ENCODE measurements around the gene VEGFA.

VEGFA gene

GRCh38 chr6:43759136-43759906, 10.7 kb upstream of the VEGFA start:
- no peak for DNase-seq (ENCODE audit: low spot score)

- no peak for DNase-seq (ENCODE audit: low spot score)
Measured at GRCh38 chr6:43759907-43760206, 10.2 kb upstream of the VEGFA start.

GRCh38 chr6:43760210-43761168, 9.5 kb upstream of the VEGFA start:
- no peak for DNase-seq (ENCODE audit: low spot score)

GRCh38 chr6:43761666-43762409, 8.2 kb upstream of the VEGFA start:
- DNase-seq (ENCODE audit: low spot score), result no peak

- DNase-seq (ENCODE audit: low spot score), result no peak
Measured at GRCh38 chr6:43762410-43762768, 7.6 kb upstream of the VEGFA start.

GRCh38 chr6:43762966-43763695, 6.9 kb upstream of the VEGFA start:
- DNase-seq (ENCODE audit: low spot score), result no peak

GRCh38 chr6:43763812-43764522, 6.0 kb upstream of the VEGFA start:
- no peak for DNase-seq (ENCODE audit: low spot score)

GRCh38 chr6:43764772-43765171, 5.2 kb upstream of the VEGFA start:
- DNase-seq (ENCODE audit: low spot score), result no peak

- no peak for DNase-seq (ENCODE audit: low spot score)
Measured at GRCh38 chr6:43765776-43766499, 4.1 kb upstream of the VEGFA start.

GRCh38 chr6:43766500-43766853, 3.5 kb upstream of the VEGFA start:
- DNase-seq (ENCODE audit: low spot score), result no peak

- DNase-seq (ENCODE audit: low spot score), result no peak
Measured at GRCh38 chr6:43766964-43767461, 3.0 kb upstream of the VEGFA start.

- DNase-seq (ENCODE audit: low spot score), result no peak
Measured at GRCh38 chr6:43767553-43768505, 2.2 kb upstream of the VEGFA start.

- DNase-seq (ENCODE audit: low spot score), result no peak
Measured at GRCh38 chr6:43768506-43768860, 1.5 kb upstream of the VEGFA start.

- no peak for DNase-seq (ENCODE audit: low spot score)
Measured at GRCh38 chr6:43768983-43769525, 957 bp upstream of the VEGFA start.

- DNase-seq (ENCODE audit: low spot score), result peak; percentile 60
Measured at GRCh38 chr6:43770372-43771209, 580 bp downstream of the VEGFA start.

GRCh38 chr6:43771210-43771857, 1.3 kb downstream of the VEGFA start:
- peak; percentile 59 for DNase-seq (ENCODE audit: low spot score)

GRCh38 chr6:43771858-43772680, 2.1 kb downstream of the VEGFA start:
- DNase-seq (ENCODE audit: low spot score), result peak; percentile 60

Data from HuH-7.5 (cell line).